H1 (cell line): ENCODE results near the gene PHOX2A.

Experiments used
- BCL11A ChIP-seq, 2 experiments: IDR thresholded peaks; one replicate each; pipeline ENCODE4 v1.6.1; 2011; ENCODE audit warnings: low read depth in 2 of 2, low read length in 2 of 2, mild to moderate bottlenecking in 2 of 2
- CTCF ChIP-seq, 3 experiments: IDR thresholded peaks; 1 replicate in 2 of 3; 2 replicates in 1 of 3; pipeline versions ENCODE4 v1.5.1 to v1.6.1; 2011; ENCODE audit warnings: low read length in 3 of 3, mild to moderate bottlenecking in 3 of 3, inconsistent platforms in 2 of 3, low read depth in 1 of 3, moderate library complexity in 1 of 3; ENCODE audit not compliant: insufficient read depth in 1 of 3; ENCODE audit errors: control extremely low read depth in 1 of 3
- EP300 ChIP-seq, 2 experiments: IDR thresholded peaks; 1 replicate in 1 of 2; 2 replicates in 1 of 2; pipeline ENCODE4 v1.6.1; 2011 to 2012; ENCODE audit warnings: low read depth in 2 of 2, low read length in 2 of 2, mild to moderate bottlenecking in 2 of 2, borderline replicate concordance in 1 of 2, inconsistent platforms in 1 of 2, moderate library complexity in 1 of 2
- POLR2AphosphoS5 ChIP-seq: IDR thresholded peaks from 2 replicates; pipeline ENCODE4 v1.6.1; 2011; ENCODE audit warnings: low read depth, low read length
- RAD21 ChIP-seq, 2 experiments: IDR thresholded peaks in 1 of 2; conservative IDR thresholded peaks in 1 of 2; 2 replicates each; pipeline ENCODE4 v1.6.1; 2011; ENCODE audit warnings: low read depth in 2 of 2, low read length in 2 of 2, improper control_type of control experiment in 1 of 2, inconsistent platforms in 1 of 2, mild to moderate bottlenecking in 1 of 2, moderate library complexity in 1 of 2
- RNF2 ChIP-seq: fragments of 200-900, 300-1000 bp; sonication (generic); IDR thresholded peaks from 2 replicates; pipeline ENCODE4 v1.7.1; 2016; ENCODE audit warnings: borderline replicate concordance, low read depth, mild to moderate bottlenecking, antibody characterized with exemption, low read length; ENCODE audit not compliant: poor library complexity, severe bottlenecking; ENCODE audit errors: missing control alignments
- YY1 ChIP-seq: IDR thresholded peaks from 2 replicates; pipeline ENCODE4 v1.6.1; 2011; ENCODE audit warnings: low read depth, mild to moderate bottlenecking, low read length

- TF ChIP-seq POLR2AphosphoS5 (no peak), YY1 (no peak), CTCF (IDR thresholded peaks at IDR 0.05; ENCODE audit: control extremely low read depth in 1 of 3, insufficient read depth in 1 of 3, low read depth in 1 of 3, low read length in 3 of 3) (no peak), BCL11A (IDR thresholded peaks at IDR 0.05; ENCODE audit: low read depth in 2 of 2, low read length in 2 of 2) (no peak), RAD21 (IDR thresholded peaks at IDR 0.05 in 1 of 2, conservative IDR thresholded peaks at IDR 0.05 in 1 of 2; ENCODE audit: low read depth in 2 of 2, low read length in 2 of 2) (no peak), EP300 (IDR thresholded peaks at IDR 0.05; ENCODE audit: borderline replicate concordance in 1 of 2, low read depth in 2 of 2, low read length in 2 of 2) (no peak), RNF2 (no peak)
Measured at GRCh38 chr11:72267956-72268617, 24.1 kb upstream of the PHOX2A start.
